HepG2 (cell line): ENCODE data around the gene C2orf42. TPM values are rescaled to one million over a fixed set of nuclear protein-coding genes. Genes with fewer than 3 reads are reported as not detected.

ENCODE experiments used
- ASH2L ChIP-seq: fragments of 300-600, 200-600 bp; sonication (generic); IDR thresholded peaks from 2 replicates; pipeline ENCODE4 v1.7.0; 2017; ENCODE audit warnings: low read depth, mild to moderate bottlenecking, moderate library complexity, mixed read lengths, low read length; ENCODE audit not compliant: insufficient read length
- ATF1 ChIP-seq: IDR thresholded peaks from 2 replicates; pipeline ENCODE4 v1.6.1; 2016; ENCODE audit warnings: mild to moderate bottlenecking, control low read depth
- ATRX ChIP-seq: sonication (generic); formaldehyde crosslinking; IDR thresholded peaks from 2 replicates; pipeline ENCODE4 v1.4.0; 2020; ENCODE audit warnings: missing genetic modification reagents, borderline replicate concordance
- BHLHE40 ChIP-seq: IDR thresholded peaks from 2 replicates; pipeline ENCODE4 v1.6.1; 2011; ENCODE audit warnings: low read length, improper control_type of control experiment
- BORCS8-MEF2B ChIP-seq: sonication (generic); formaldehyde crosslinking; IDR thresholded peaks from 2 replicates; pipeline ENCODE4 v1.8.0; 2022; ENCODE audit warnings: mild to moderate bottlenecking, missing genetic modification reagents
- HCFC1 ChIP-seq: fragments of 150-350 bp; IDR thresholded peaks from 2 replicates; pipeline ENCODE4 v1.6.1; 2014; ENCODE audit warnings: low read depth, low read length
- MTA3 ChIP-seq: sonication (generic); formaldehyde crosslinking; IDR thresholded peaks from 2 replicates; pipeline ENCODE4 v1.4.0; 2020; ENCODE audit warnings: missing genetic modification reagents
- NFE2L1 ChIP-seq: sonication (generic); formaldehyde crosslinking; IDR thresholded peaks from 2 replicates; pipeline ENCODE4 v1.4.0; 2020; ENCODE audit warnings: missing genetic modification reagents, mild to moderate bottlenecking, borderline replicate concordance
- PITX1 ChIP-seq: sonication (generic); formaldehyde crosslinking; IDR thresholded peaks from 2 replicates; pipeline ENCODE4 v1.5.1; 2020; ENCODE audit warnings: mild to moderate bottlenecking, missing genetic modification reagents
- POLR2G ChIP-seq: fragments of 200-400 bp; formaldehyde crosslinking; IDR thresholded peaks from 2 replicates; pipeline ENCODE4 v1.6.1; 2018; ENCODE audit warnings: mild to moderate bottlenecking, low read depth, low read length, moderate library complexity
- PPARG ChIP-seq: conservative IDR thresholded peaks from 2 replicates; pipeline ENCODE4 v1.6.1; 2016; ENCODE audit warnings: missing biosample characterization, missing genetic modification reagents
- REXO4 ChIP-seq: sonication (generic); formaldehyde crosslinking; IDR thresholded peaks from 2 replicates; pipeline ENCODE4 v1.8.0; 2022; ENCODE audit warnings: missing genetic modification reagents, mild to moderate bottlenecking, borderline replicate concordance
- TEAD2 ChIP-seq: sonication (generic); formaldehyde crosslinking; IDR thresholded peaks from 2 replicates; pipeline ENCODE4 v1.9.0; 2021; ENCODE audit warnings: missing genetic modification reagents
- ZBTB42 ChIP-seq: sonication (generic); formaldehyde crosslinking; IDR thresholded peaks from 2 replicates; pipeline ENCODE4 v1.5.0; 2020; ENCODE audit warnings: mild to moderate bottlenecking, missing genetic modification reagents
- polyA plus RNA-seq, 8 experiments: library from polyadenylated mRNA; depleted of rRNA in 3 of 8; stranded (reverse) in 7 of 8; unstranded in 1 of 8; fragments of >200 nt; fragmentation: Illumina TruSeq in 4 of 8; extraction: Trizol in 4 of 8; gene quantifications; 2 replicates each; pipeline versions ENCODE4 v1.2.1 to v1.2.3, GENCODE V29; 2011 to 2016; ENCODE audit warnings: low read depth in 4 of 8, missing spikeins in 1 of 8, mixed read lengths in 1 of 8; ENCODE audit not compliant: insufficient read depth in 1 of 8
- total RNA-seq, 5 experiments: library from RNA; depleted of rRNA; stranded (reverse); fragments of >200 nt; fragmentation: Illumina TruSeq; extraction: Trizol; gene quantifications; 2 replicates each; pipeline ENCODE4 v1.2.3, GENCODE V29; 2016; ENCODE audit warnings: low read depth in 1 of 5
- TF ChIP-seq, protein P1 (sequence below): sonication (generic); formaldehyde crosslinking; IDR thresholded peaks from 2 replicates; pipeline ENCODE4 v1.4.0; 2020; ENCODE audit warnings: missing genetic modification reagents, borderline replicate concordance
- TF ChIP-seq, protein P2 (sequence below): IDR thresholded peaks from 2 replicates; pipeline ENCODE4 v1.4.0; 2020; ENCODE audit warnings: mild to moderate bottlenecking, missing genetic modification reagents
- TF ChIP-seq, protein P3 (sequence below): sonication (generic); formaldehyde crosslinking; IDR thresholded peaks from 2 replicates; pipeline ENCODE4 v1.4.0; 2020; ENCODE audit warnings: missing genetic modification reagents, borderline replicate concordance
- TF ChIP-seq, protein P4 (sequence below): sonication (generic); formaldehyde crosslinking; IDR thresholded peaks from 2 replicates; pipeline ENCODE4 v1.4.0; 2020; ENCODE audit warnings: missing genetic modification reagents

The C2orf42 gene
- total and polyA plus RNA-seq, 2 of the 13 experiments (the other 11 are each of a cell fraction or from before 2014, with no cell fraction given), result 9.3 to 9.9 TPM

DNA sequence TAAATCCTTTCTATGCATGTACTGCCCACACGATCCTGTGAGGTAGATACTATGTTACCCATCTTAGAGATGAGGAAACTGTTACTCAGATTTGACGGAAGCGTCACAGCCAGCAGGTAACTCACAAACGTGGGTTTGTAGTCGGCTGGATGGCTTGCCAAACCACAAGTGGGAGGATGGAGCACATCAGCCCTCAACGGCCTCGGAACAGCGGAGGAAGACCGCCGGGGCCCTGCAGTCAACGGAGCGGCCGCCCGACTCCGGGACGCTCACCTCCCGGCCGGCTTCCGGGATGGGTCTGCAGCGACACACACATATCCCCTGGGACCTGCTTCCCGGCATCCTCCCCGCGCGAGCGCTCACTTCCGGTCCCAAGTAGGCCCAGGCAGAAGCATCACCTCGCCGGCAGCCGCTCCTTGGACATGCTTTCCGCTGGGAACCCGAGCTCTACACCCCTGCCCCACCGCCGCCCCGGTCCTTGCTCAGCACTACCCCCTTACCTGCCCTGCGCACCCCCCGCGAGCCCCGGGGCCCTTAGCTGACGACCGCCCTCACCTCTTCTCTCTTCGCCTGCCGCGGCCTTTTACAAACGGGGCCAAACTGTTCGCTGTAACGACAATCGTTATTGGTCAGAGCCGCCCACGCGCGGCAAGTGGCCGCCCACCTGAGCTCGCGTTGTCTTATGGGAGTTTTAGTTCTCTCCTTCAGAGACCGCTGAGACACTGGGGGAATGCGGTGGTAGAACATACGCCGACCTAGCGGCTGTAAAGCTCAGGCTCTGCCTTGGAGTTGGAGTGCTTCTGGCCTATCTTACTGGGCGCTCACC, at the start of gene C2orf42 (continued):
- TF ChIP-seq HCFC1, result peak; percentile 80
- peak; percentile 99 for TF ChIP-seq ASH2L
- TF ChIP-seq, protein P1, sequence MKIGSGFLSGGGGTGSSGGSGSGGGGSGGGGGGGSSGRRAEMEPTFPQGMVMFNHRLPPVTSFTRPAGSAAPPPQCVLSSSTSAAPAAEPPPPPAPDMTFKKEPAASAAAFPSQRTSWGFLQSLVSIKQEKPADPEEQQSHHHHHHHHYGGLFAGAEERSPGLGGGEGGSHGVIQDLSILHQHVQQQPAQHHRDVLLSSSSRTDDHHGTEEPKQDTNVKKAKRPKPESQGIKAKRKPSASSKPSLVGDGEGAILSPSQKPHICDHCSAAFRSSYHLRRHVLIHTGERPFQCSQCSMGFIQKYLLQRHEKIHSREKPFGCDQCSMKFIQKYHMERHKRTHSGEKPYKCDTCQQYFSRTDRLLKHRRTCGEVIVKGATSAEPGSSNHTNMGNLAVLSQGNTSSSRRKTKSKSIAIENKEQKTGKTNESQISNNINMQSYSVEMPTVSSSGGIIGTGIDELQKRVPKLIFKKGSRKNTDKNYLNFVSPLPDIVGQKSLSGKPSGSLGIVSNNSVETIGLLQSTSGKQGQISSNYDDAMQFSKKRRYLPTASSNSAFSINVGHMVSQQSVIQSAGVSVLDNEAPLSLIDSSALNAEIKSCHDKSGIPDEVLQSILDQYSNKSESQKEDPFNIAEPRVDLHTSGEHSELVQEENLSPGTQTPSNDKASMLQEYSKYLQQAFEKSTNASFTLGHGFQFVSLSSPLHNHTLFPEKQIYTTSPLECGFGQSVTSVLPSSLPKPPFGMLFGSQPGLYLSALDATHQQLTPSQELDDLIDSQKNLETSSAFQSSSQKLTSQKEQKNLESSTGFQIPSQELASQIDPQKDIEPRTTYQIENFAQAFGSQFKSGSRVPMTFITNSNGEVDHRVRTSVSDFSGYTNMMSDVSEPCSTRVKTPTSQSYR, result peak; percentile 10; the same call in 1 of the 2 replicates
- TF ChIP-seq, protein P2, sequence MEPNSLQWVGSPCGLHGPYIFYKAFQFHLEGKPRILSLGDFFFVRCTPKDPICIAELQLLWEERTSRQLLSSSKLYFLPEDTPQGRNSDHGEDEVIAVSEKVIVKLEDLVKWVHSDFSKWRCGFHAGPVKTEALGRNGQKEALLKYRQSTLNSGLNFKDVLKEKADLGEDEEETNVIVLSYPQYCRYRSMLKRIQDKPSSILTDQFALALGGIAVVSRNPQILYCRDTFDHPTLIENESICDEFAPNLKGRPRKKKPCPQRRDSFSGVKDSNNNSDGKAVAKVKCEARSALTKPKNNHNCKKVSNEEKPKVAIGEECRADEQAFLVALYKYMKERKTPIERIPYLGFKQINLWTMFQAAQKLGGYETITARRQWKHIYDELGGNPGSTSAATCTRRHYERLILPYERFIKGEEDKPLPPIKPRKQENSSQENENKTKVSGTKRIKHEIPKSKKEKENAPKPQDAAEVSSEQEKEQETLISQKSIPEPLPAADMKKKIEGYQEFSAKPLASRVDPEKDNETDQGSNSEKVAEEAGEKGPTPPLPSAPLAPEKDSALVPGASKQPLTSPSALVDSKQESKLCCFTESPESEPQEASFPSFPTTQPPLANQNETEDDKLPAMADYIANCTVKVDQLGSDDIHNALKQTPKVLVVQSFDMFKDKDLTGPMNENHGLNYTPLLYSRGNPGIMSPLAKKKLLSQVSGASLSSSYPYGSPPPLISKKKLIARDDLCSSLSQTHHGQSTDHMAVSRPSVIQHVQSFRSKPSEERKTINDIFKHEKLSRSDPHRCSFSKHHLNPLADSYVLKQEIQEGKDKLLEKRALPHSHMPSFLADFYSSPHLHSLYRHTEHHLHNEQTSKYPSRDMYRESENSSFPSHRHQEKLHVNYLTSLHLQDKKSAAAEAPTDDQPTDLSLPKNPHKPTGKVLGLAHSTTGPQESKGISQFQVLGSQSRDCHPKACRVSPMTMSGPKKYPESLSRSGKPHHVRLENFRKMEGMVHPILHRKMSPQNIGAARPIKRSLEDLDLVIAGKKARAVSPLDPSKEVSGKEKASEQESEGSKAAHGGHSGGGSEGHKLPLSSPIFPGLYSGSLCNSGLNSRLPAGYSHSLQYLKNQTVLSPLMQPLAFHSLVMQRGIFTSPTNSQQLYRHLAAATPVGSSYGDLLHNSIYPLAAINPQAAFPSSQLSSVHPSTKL (CRISPR knock-in tag), result peak; percentile 61
- TF ChIP-seq REXO4 (CRISPR knock-in tag), result no peak
- peak; percentile 62 for TF ChIP-seq PPARG (CRISPR knock-in tag)
- TF ChIP-seq BHLHE40, result no peak; the same call in none of the 2 replicates
- TF ChIP-seq TEAD2 (CRISPR knock-in tag), result no peak
- TF ChIP-seq, protein P3, sequence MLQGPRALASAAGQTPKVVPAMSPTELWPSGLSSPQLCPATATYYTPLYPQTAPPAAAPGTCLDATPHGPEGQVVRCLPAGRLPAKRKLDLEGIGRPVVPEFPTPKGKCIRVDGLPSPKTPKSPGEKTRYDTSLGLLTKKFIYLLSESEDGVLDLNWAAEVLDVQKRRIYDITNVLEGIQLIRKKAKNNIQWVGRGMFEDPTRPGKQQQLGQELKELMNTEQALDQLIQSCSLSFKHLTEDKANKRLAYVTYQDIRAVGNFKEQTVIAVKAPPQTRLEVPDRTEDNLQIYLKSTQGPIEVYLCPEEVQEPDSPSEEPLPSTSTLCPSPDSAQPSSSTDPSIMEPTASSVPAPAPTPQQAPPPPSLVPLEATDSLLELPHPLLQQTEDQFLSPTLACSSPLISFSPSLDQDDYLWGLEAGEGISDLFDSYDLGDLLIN, result no peak; the same call in 1 of the 2 replicates
- TF ChIP-seq MTA3 (CRISPR knock-in tag), result no peak
- TF ChIP-seq NFE2L1, result 0 out of 2 replicates have a peak, but pooled peaks have one; percentile 48
- TF ChIP-seq POLR2G, result peak; percentile 99
- TF ChIP-seq ATF1 (CRISPR knock-in tag), result peak; percentile 92
- no peak for TF ChIP-seq ATRX
- TF ChIP-seq, protein P4, sequence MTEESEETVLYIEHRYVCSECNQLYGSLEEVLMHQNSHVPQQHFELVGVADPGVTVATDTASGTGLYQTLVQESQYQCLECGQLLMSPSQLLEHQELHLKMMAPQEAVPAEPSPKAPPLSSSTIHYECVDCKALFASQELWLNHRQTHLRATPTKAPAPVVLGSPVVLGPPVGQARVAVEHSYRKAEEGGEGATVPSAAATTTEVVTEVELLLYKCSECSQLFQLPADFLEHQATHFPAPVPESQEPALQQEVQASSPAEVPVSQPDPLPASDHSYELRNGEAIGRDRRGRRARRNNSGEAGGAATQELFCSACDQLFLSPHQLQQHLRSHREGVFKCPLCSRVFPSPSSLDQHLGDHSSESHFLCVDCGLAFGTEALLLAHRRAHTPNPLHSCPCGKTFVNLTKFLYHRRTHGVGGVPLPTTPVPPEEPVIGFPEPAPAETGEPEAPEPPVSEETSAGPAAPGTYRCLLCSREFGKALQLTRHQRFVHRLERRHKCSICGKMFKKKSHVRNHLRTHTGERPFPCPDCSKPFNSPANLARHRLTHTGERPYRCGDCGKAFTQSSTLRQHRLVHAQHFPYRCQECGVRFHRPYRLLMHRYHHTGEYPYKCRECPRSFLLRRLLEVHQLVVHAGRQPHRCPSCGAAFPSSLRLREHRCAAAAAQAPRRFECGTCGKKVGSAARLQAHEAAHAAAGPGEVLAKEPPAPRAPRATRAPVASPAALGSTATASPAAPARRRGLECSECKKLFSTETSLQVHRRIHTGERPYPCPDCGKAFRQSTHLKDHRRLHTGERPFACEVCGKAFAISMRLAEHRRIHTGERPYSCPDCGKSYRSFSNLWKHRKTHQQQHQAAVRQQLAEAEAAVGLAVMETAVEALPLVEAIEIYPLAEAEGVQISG, result peak; percentile 94
- TF ChIP-seq ZBTB42 (CRISPR knock-in tag), result 0 out of 2 replicates have a peak, but pooled peaks have one; percentile 65
- peak; percentile 86 for TF ChIP-seq PITX1 (CRISPR knock-in tag)
- peak; percentile 88 for TF ChIP-seq BORCS8-MEF2B (CRISPR knock-in tag)
